Skeletal muscle satellite cell (primary cell): ENCODE measurements around the gene ABLIM3.
A peak's percentile ranks its signal among the peaks of the same experiment; 100 is the strongest.

Source experiments
- H3K27me3 ChIP-seq: 2 replicates; pipeline ENCODE4 v1.7.0; 2013; ENCODE audit warnings: low read length; ENCODE audit not compliant: control insufficient read depth, insufficient read depth
- H3K36me3 ChIP-seq: 2 replicates; pipeline ENCODE4 v1.7.0; 2013; ENCODE audit warnings: mild to moderate bottlenecking, control low read depth, low read length; ENCODE audit not compliant: insufficient read depth
- H3K4me1 ChIP-seq: 2 replicates; pipeline ENCODE4 v1.7.0; 2013; ENCODE audit warnings: low read length; ENCODE audit not compliant: control insufficient read depth, insufficient read depth
- H3K4me2 ChIP-seq: 2 replicates; pipeline ENCODE4 v1.7.0; 2013; ENCODE audit warnings: mild to moderate bottlenecking, low read length
- H3K4me3 ChIP-seq: 2 replicates; pipeline ENCODE4 v1.7.0; 2013; ENCODE audit warnings: low read length
- H3K9ac ChIP-seq: 2 replicates; pipeline ENCODE4 v1.7.0; 2013; ENCODE audit warnings: mild to moderate bottlenecking, low read depth, low read length, moderate library complexity
- H3K9me3 ChIP-seq: replicated peaks from 2 replicates; pipeline ENCODE4 v1.7.0; 2013; ENCODE audit warnings: mild to moderate bottlenecking, control low read depth, low read length

The ABLIM3 gene

GRCh38 chr5:149162401-149163084 is 21.2 kb downstream of the ABLIM3 start:
- Histone ChIP-seq H3K27me3 (no peaks in the 10 kb centered on the region), H3K4me3 (no peak overlapping the region), H3K36me3 (peaks cover 3% of the 10 kb centered on the region), H3K9me3 (no peaks in the 10 kb centered on the region), H3K9ac (no peak overlapping the region), H3K4me2 (no peak overlapping the region), H3K4me1 (peaks cover 23% of the 10 kb centered on the region)

GRCh38 chr5:149164731-149165130 is 23.4 kb downstream of the ABLIM3 start:
- no peak overlapping the region for H3K9ac ChIP-seq
- H3K36me3 ChIP-seq: peaks cover 3% of the 10 kb centered on the region
- no peak overlapping the region for H3K4me2 ChIP-seq
- peaks cover 26% of the 10 kb centered on the region for H3K4me1 ChIP-seq
- no peaks in the 10 kb centered on the region for H3K27me3 ChIP-seq
- no peak overlapping the region for H3K4me3 ChIP-seq
- H3K9me3 ChIP-seq: no peaks in the 10 kb centered on the region

- Histone ChIP-seq H3K27me3 (no peaks in the 10 kb centered on the region), H3K4me1 (peaks cover 40% of the 10 kb centered on the region), H3K9ac (no peak overlapping the region), H3K4me3 (no peak overlapping the region), H3K9me3 (no peaks in the 10 kb centered on the region), H3K36me3 (peaks cover 3% of the 10 kb centered on the region), H3K4me2 (no peak overlapping the region)
These were observed 24.8 kb downstream of the ABLIM3 start for GRCh38 chr5:149166128-149166527.

GRCh38 chr5:149166591-149167100 is 25.4 kb downstream of the ABLIM3 start:
- Histone ChIP-seq H3K4me1 (peaks cover 45% of the 10 kb centered on the region), H3K27me3 (no peaks in the 10 kb centered on the region), H3K9me3 (no peaks in the 10 kb centered on the region), H3K9ac (no peak overlapping the region), H3K4me2 (no peak overlapping the region), H3K36me3 (peaks cover 3% of the 10 kb centered on the region), H3K4me3 (no peak overlapping the region)

DNA sequence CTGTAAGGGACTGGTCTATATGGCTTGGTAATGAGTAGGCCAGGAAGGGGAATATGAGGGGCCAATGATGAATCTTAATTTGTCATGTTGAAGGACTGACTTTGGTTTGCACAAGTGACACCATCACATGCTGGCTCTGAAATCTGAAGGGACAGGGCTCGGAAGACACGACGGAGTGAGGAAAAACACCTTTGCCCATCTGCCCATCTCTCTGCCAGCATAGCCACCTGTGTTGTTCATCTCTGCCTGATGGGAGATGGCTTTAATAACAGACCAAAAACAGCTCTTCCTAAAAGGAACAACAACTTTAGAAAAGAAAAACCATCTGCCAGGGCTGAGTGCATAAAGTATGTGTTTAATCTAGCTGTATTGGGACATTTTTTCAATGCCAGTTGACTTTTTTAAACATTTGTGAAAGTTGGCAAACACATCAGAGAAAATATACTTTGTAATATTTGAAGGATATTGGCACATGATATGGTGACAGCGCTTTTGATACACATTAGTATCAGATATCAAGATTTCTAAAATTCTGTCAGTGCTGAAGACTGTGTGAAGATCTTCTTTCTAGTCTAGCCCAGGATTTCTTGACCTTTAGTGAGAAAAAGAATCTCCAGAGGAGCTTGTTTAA is 27.1 kb downstream of the ABLIM3 start:
- Histone ChIP-seq H3K36me3 (peaks cover 3% of the 10 kb centered on the region), H3K4me1 (peaks cover 54% of the 10 kb centered on the region), H3K27me3 (no peaks in the 10 kb centered on the region), H3K9ac (no peak overlapping the region), H3K4me2 (no peak overlapping the region), H3K9me3 (no peaks in the 10 kb centered on the region), H3K4me3 (no peak overlapping the region)

GRCh38 chr5:149170299-149170698 is 29.0 kb downstream of the ABLIM3 start:
- no peak overlapping the region for H3K4me3 ChIP-seq
- H3K9me3 ChIP-seq: no peaks in the 10 kb centered on the region
- peak overlapping the region; percentile 4 for H3K9ac ChIP-seq
- H3K36me3 ChIP-seq: no peaks in the 10 kb centered on the region
- H3K27me3 ChIP-seq: no peaks in the 10 kb centered on the region
- peaks cover 71% of the 10 kb centered on the region for H3K4me1 ChIP-seq
- H3K4me2 ChIP-seq: peak overlapping the region; percentile 33

- Histone ChIP-seq H3K27me3 (no peaks in the 10 kb centered on the region), H3K36me3 (peaks cover 10% of the 10 kb centered on the region), H3K4me2 (peak overlapping the region; percentile 58), H3K4me3 (peak overlapping the region; percentile 32), H3K9ac (peak overlapping the region; percentile 63), H3K4me1 (peaks cover 64% of the 10 kb centered on the region), H3K9me3 (no peaks in the 10 kb centered on the region)
These were observed 31.0 kb downstream of the ABLIM3 start for GRCh38 chr5:149172261-149172660.

GRCh38 chr5:149172709-149173505 is 31.6 kb downstream of the ABLIM3 start:
- no peaks in the 10 kb centered on the region for H3K27me3 ChIP-seq
- H3K4me2 ChIP-seq: peak overlapping the region; percentile 46
- peak overlapping the region; percentile 32 for H3K4me3 ChIP-seq
- H3K4me1 ChIP-seq: peaks cover 64% of the 10 kb centered on the region
- H3K9me3 ChIP-seq: no peaks in the 10 kb centered on the region
- H3K9ac ChIP-seq: peak overlapping the region; percentile 63
- peaks cover 10% of the 10 kb centered on the region for H3K36me3 ChIP-seq

GRCh38 chr5:149174847-149175234 is 33.5 kb downstream of the ABLIM3 start:
- peak overlapping the region; percentile 61 for H3K4me2 ChIP-seq
- H3K4me3 ChIP-seq: peak overlapping the region; percentile 35
- H3K9me3 ChIP-seq: no peaks in the 10 kb centered on the region
- H3K27me3 ChIP-seq: no peaks in the 10 kb centered on the region
- H3K36me3 ChIP-seq: peaks cover 10% of the 10 kb centered on the region
- H3K4me1 ChIP-seq: peaks cover 60% of the 10 kb centered on the region
- H3K9ac ChIP-seq: peak overlapping the region; percentile 73

DNA sequence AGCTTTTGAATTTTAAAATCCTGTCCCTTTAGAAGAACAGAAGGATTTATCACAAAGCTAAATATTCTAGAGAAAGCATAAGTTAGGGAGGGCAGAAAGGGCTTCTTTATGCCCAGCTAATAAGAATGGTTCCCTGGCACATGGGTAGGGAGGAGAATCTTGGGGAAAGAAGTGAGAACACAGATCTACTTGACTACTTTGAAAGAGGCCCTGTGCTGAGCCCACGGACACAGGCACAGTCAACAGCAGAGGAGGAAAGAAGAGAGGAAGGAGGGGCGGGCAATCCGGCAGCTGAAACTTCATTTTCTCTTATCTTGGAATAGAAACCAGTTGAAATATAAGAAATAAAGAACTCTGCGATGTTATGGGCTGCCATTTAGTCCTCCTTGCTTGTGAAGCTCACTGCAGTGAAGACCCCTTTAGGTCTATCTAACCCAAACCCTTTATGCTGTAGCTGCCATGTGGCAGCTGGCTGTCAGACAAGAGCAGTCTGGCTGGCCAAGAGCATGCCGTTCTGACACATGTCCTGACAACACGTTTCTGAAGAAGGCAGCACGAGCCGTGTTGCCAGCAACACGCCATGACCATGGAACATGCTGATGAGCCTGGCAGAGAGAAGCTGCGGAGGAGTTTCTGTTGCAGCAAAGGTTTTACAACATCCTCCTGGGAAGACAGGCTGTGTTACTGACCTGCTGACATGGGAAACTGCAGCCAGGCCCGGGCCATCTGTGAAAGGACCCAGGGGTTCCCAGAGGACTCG is 34.2 kb downstream of the ABLIM3 start:
- Histone ChIP-seq H3K9me3 (no peaks in the 10 kb centered on the region), H3K9ac (peak overlapping the region; percentile 73), H3K4me3 (no peak overlapping the region), H3K4me2 (peak overlapping the region; percentile 61), H3K36me3 (peaks cover 10% of the 10 kb centered on the region), H3K4me1 (peaks cover 53% of the 10 kb centered on the region), H3K27me3 (no peaks in the 10 kb centered on the region)

DNA sequence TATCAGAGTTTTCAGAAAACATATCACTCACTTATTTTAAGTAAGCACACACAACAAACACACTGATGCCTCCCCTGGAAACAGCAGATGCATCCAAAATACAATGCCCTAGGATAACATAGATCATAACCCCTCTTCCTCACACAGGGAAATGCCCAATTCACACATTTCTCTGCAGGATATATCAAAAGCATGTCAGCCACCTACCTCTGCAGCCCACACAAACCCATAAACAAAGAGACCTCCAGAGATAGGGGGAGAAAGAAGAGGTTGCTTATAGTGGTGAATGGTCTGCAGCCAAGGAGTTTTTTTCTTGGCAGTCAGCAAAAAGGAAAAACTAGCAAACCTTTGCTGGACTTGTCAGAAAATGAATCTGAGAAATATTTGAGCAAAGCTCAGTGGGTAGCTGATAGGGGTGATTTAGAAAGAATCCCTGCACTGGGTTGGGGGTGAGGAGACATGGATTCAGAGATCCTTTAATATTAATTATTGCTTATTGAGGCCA is 36.1 kb downstream of the ABLIM3 start:
- Histone ChIP-seq H3K9me3 (no peaks in the 10 kb centered on the region), H3K36me3 (peaks cover 10% of the 10 kb centered on the region), H3K4me3 (no peak overlapping the region), H3K27me3 (no peaks in the 10 kb centered on the region), H3K4me1 (peaks cover 38% of the 10 kb centered on the region), H3K4me2 (no peak overlapping the region), H3K9ac (no peak overlapping the region)
